OCI-LY7 (cell line): ENCODE results near the gene PHACTR3.

Experiments
- EZH2phosphoT487 ChIP-seq: fragments of 200-600 bp; sonication (generic); IDR thresholded peaks from 2 replicates; pipeline ENCODE4 v1.6.1; 2018; ENCODE audit warnings: low read depth, borderline replicate concordance, mild to moderate bottlenecking, mixed run types, antibody characterized with exemption, low read length, moderate library complexity, mixed read lengths
- TF ChIP-seq, protein P1 (sequence below): fragments of 200-600 bp; sonication (generic); conservative IDR thresholded peaks from 2 replicates; pipeline ENCODE4 v1.5.1; 2014; ENCODE audit warnings: mild to moderate bottlenecking, antibody characterized with exemption, low read length, moderate library complexity, mixed read lengths

DNA sequence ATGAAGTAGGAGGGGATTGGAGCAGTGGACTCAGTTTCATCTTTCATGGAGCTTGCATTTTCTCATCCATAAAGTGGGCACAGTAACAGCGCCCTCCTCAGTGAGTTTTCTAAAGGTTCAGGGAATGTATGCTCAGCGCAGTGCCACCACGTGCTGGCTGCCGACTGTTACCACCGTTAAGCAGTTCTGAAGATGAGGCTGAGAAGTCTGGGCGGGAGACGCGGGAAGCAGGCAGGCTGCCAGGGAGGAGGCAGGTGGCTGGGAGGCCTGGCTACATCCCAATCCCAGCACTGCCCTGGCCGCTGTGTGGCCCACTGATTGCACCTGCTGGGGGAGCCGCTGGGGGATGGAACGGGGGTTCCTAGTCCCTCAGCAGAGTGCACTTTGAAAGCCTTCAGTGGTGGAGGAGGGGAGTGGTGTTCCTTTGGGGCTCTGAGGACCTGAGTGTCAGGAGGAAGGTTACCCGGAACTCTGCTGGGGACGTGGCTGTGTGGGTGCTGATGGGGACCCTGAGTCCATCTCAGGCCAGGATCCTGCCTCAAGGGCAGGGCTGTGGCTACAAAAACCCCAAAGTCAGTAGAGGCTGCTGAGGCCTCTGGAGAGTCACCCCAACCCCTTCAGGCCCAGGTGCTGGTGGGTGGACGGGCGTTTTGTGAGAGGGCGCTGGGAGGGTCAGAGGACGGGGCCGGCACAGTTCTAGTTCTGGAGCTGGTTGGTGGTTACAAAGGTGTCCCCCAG, 28.0 kb upstream of the PHACTR3 start:
- TF ChIP-seq, protein P1, sequence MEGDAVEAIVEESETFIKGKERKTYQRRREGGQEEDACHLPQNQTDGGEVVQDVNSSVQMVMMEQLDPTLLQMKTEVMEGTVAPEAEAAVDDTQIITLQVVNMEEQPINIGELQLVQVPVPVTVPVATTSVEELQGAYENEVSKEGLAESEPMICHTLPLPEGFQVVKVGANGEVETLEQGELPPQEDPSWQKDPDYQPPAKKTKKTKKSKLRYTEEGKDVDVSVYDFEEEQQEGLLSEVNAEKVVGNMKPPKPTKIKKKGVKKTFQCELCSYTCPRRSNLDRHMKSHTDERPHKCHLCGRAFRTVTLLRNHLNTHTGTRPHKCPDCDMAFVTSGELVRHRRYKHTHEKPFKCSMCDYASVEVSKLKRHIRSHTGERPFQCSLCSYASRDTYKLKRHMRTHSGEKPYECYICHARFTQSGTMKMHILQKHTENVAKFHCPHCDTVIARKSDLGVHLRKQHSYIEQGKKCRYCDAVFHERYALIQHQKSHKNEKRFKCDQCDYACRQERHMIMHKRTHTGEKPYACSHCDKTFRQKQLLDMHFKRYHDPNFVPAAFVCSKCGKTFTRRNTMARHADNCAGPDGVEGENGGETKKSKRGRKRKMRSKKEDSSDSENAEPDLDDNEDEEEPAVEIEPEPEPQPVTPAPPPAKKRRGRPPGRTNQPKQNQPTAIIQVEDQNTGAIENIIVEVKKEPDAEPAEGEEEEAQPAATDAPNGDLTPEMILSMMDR = no peak
- TF ChIP-seq EZH2phosphoT487 = no peak
